GM18868 (cell line): ENCODE data around the gene PTPRM.

Source experiments
- ATAC-seq: cut with Tn5 transposase; IDR thresholded peaks from one replicate; pipeline ENCODE4 v1.9.1; 2021; ENCODE audit warnings: mild to moderate bottlenecking, moderate library complexity; ENCODE audit not compliant: unreplicated experiment

PTPRM gene

DNA sequence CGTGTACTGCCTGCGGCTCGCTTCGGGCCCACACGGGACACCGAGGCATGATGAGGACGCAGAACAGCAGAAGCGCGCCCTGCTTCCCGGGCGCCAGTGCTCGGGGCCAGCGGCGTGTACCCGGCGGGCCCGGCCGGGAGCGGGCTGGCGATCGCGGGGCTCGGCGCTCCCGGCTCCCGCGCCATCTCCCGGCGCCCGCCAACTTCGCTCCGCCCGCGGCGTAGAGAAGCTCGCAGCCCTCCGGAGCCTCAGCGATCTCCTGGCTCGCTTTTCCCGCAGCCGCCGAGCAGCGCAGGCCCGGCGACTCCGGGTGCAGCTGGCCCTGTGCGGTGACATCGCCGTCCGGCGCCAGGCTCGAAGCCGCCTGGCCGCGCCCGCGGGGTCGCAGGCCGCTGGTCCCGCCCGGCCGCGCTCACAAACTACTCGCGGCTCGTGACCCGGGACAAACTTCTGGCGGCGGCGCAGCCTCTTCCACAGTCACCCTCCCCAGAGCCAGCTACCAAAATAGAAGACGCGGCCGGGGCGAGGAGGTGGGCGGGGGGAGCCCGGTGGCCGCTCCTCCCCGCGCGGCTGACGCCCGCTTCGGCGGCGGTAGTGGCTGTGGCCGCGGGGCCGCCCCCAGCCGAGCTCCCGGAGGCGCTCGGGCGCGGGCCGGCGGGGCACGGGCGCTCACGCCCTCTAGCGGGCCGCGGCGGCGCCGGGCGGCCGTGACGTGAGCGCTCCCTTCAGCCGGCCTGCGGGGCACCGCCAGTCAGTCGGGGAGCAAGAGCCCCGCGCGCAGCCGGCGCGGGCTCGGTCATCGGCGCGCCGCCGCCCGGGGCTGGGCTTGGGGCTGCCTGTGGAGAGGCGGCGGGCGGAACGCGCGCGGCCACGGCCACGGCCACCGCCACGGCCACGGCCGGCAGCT lies at the start of gene PTPRM:
Gene PTPRM, plus strand, starts transcription at position 750 of the 907 bp plus-strand sequence. CDS start 503 bp downstream, outside the sequence.
- ATAC-seq, result peak; percentile 93

DNA sequence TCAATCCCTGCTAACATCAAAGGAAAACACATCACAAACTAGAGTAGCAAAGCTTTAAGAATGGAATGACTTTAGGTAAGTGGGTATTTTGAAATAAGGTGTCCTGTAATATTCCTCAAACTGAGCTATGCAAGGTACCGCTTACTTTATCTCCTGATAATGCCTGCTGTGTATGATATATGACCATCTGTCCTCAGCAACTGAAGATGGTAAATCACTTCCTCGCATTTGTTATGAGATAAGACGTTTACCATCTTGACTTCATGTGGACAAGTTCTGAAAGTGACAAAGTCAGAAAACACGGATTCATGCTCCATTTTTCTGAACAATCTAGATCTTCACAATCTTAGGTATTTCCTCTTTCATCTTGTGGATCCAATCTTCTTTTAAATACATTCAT lies 49.3 kb upstream of the PTPRM start:
- ATAC-seq, result no peak

DNA sequence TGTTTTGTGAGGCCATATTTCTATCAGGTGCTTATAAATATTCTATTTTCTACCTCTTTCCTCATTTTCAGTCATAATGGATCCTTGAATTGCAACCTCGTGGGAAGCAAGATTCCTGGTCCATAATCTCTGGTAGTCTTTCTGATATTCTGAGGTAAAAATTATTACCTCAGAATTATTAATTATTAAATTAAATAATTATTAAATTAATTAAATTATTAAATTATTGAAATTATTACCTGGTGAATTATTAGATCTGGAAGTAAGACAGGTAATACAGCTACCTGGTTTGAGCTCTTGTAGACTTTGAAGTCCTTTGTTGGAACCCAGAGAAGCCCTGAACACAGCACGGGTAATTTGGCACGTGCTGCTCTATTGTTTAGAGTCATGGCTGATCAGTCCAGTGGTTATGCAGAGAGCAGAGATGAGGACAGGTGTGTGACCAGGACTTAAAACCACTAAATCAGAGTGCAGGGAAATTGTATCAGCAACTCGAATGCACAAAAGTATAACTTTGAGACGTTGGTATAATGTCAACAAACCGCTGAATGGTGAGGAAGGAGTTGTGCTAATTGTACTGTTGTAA lies 46.8 kb upstream of the PTPRM start:
- no peak for ATAC-seq

DNA sequence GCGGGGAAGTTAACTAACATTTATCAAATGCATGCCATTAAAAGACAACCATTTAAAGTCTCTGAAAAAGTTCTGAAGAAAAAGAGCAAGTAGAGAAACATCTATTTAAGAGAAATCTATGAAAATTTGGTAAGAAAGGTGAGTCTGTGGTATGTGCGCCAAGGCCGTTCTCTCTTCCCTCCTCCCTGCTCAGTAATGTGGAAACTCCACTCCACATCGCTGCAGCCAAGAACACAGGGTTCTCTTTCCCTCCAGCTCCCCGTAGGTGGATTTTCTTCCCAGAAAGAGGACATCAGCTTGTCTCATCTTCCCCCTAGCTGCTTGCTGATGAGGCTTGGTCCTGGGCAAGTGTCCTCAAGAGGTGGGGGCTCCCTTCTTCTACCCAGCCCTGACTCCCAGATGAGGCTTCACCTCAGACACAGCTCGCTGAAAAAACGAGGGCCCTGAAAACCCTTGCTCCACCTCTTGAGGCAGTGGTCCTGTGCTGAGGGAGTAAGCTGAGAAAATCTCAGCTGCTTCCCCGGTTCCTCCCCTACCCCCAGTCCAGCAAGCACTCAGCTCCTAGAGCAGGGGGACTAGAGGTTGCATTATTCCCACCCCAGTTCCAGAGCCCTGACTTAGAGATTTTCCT lies 45.8 kb upstream of the PTPRM start:
- ATAC-seq, result no peak

DNA sequence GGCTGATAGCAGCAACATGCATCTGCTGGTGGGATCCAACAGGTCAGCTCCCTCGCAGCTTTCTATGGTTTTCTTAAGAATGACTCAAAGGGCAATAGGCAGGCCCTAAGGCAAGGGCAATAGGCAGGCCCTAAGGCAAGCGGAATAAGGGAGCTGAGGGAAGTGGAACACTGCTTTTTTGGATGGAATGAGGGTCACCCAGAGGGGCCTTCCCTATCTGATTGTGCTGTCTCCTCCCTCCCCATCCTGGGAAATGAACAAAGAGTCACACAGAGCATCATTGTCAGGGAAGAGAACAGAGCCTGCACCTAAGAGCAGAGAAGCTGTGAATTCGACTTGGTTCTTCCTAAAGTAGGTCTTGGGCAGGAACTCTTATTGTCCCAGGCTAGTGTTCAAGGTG lies 43.3 kb upstream of the PTPRM start:
- no peak for ATAC-seq

DNA sequence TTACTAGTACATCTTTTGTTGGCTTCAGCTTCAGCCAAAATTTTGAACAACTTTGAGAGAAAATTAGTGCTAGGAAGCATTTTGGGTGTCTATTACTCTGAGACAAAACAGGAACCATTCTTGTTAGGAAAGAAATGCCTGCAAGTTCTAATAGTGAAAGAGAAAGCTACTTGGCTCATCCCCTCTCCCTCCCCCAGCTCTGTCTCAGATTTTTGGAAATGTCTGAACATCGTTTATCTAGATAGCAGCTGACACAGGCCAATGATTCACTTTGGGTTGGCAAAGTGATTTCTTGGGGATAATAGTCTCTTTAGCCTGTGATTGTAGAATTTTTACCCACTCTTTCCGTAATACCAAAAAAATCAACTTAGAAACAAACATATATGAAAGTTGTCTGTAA lies 42.3 kb upstream of the PTPRM start:
- ATAC-seq, result no peak

DNA sequence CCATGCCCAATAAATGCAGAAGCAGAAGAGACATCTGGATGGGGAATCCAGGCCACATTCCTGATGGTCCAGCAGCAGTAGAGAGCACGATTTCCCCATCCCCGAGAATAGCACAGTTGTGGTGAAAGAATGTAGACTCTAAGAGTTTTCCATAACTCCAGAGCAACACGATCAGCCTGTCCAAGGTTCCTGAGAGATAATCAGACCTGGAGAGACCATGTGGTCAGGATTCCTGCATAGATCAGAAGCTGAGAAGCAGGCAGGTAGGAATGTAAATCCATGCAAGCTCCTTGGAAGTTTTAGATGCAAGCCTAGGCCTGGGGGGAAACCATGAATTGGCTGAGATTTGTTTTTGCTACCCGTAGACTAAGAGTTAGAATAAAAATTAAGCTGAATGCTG lies 34.2 kb upstream of the PTPRM start:
- ATAC-seq, result no peak

DNA sequence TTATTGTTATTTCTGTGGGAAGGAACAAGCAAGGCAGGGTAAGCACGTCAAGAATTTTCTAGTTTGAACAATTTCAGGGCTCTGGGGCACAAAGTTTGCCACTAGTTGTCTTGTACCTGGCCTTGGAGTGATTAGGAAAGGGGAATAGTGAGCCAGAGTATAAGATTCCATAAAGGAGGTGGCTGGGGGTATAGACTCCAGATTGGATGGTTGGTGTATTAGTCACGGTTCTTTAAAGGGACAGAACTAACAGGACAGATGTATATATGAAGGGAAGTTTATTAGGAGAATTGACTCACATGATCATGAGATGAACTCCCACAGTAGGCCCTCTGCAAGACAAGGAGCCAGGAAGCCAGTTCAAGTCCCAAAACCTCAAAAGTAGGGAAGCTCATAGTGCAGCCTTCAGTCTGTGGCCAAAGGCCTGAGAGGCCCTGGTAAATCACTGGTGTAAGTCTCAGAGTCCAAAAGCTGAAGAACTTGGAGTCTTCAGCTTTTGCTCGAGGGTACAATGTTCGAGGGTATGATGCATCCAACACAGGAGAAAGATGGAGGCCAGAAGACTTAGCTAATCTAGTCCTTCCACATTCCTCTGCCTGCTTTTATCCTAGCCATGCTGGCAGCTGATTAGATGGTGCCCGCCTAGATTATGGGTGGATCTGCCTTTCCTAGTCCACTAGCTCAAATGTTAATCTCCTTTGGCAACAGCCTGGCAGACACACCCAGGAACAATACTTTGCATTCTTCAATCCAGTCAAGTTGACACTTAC lies 31.5 kb upstream of the PTPRM start:
- ATAC-seq, result no peak

DNA sequence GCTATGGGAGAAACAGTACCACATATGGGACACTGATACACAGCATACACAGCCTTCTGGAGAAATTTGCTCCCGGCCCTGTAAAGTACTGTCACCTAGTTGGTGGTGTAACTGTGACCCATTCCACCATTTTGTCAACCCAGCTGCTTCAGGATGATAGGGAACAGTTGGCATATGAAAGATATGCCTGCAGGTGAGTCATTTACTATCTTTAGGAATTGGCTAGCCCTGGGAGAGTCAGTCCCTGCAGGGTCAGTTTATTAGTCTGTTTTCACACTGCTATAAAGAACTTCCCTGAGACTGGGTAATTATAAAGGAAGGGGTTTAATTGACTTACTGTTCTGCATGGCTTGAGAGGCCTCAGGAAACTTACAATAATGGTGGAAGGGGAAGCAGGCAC lies 30.0 kb upstream of the PTPRM start:
- no peak for ATAC-seq

DNA sequence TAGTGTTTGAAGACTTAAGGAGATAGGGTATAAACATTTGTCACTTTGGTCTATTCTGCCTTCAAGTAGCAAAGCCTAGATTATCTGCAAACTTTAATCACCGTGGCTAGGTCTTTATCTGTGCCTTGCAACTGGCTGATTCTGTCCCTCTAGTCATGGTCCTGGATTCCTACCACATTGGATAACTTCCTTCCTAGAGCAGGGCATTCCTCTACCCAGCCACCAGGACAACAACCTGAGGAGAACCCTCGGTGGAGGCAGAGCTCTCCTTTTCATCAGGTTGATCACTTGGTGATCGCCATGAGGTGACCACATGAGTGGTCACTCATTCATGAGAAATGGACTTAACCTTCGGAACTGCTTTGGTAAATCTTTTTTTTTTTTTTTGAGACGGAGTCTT lies 25.3 kb upstream of the PTPRM start:
- no peak for ATAC-seq

DNA sequence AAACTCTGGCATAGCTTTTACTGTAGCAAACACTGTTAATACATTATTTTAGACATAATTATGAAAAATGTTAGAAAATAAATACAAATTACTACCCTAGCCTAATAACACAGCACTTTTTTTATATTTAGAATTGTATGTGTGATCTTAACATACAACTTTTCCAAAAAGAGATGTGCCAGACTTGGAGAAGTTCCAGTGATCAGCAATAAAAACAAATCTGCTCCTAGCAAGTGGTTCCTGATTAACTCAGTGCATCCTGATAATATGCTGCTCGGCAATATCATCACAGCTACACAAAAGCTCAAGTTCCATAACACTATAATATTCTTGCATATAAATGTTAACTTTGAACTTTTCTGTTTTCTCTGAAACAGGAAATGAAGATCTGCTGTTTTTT lies 22.4 kb upstream of the PTPRM start:
- ATAC-seq, result no peak

DNA sequence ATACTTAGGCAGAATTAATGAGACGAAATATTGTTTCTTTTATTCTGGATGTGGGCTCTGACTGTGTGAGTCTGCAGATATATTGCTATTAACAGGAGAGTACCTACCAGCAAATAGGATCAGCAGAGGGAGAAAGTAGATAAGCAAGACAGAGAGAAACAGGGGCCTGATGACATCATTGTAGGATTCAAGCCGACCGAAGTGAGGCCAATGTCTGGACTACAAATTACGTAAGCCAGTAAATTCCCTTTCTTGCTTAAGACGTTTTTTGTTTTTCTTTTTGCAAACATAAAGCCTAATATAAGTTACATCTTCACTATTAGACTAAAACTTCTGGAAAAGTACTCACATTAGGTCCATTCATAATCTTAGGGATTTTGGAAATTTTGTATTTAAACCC lies 21.4 kb upstream of the PTPRM start:
- no peak for ATAC-seq

DNA sequence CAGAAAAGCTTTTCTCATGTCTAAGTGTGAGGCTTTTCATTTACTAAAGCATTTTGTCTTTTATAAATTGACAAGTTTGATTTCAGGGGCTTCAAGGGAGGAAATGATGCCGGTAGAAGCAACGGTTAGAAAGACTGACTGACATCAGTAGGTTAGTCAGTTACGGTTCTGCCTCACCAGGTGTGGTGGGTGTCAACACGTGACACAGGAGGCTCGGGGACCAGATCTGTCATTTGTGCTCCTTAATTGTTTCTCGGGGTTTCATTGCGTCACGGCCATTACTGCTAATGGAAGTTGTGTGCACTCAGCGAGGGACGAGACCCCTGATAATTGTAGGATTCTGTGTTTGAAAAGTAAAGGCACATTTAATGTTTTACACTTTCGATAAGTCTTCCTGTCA lies 18.9 kb upstream of the PTPRM start:
- ATAC-seq, result no peak

DNA sequence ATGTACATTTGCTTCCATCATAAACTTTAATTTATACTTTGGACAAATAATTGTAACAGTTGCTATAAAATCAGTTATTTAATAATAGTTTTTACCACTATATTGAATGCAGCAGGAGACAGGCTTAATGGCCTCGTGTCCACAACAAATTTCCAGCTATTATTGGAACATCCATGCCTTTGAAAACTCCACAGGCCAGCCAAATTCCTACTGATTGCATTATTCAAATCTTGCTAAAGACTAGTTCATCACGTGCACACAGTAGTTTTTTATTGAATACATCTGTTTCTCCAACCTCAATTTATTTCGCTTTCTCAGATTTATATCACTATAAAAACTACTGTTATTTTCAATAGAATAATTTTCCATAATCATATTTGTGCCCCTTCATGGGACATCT lies 18.4 kb upstream of the PTPRM start:
- ATAC-seq, result no peak

DNA sequence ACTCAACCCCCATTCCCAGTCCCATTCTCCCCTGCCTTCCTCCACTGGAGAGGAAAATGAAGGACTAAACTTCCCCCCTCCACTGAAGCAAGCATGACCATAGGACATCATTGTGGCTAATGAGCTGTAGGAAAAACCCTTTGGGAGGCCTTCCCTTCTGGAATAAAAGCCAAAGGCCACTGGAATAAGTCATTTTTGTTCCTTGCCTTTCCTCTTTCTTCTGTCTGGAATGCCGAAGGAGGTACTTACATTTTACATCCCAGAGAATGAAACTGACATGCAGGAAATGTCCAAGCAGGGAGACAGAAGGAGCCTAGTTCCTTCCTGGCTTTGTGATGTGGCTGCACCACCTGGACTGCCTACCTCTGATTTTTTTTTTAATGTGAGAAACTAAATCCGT lies 9.1 kb upstream of the PTPRM start:
- no peak for ATAC-seq

DNA sequence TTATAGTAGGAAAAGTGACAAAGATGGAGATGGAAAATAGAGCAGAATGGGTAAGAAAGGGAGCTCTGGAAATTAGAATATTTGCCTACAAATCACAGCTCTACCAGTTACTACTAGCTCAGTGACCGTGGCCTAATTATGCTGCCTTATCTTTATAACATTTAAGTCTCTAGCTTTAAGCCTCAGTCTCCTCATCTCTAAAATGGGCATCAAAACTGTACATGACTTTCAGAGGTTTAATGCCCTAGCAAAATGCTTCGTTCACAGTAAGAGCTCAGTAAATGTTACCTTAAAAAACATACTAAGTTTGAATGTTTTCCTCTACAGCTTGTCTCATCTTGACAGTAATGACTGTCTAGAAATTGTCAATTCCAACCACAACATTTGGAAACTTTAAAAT lies 8.3 kb upstream of the PTPRM start:
- ATAC-seq, result no peak

DNA sequence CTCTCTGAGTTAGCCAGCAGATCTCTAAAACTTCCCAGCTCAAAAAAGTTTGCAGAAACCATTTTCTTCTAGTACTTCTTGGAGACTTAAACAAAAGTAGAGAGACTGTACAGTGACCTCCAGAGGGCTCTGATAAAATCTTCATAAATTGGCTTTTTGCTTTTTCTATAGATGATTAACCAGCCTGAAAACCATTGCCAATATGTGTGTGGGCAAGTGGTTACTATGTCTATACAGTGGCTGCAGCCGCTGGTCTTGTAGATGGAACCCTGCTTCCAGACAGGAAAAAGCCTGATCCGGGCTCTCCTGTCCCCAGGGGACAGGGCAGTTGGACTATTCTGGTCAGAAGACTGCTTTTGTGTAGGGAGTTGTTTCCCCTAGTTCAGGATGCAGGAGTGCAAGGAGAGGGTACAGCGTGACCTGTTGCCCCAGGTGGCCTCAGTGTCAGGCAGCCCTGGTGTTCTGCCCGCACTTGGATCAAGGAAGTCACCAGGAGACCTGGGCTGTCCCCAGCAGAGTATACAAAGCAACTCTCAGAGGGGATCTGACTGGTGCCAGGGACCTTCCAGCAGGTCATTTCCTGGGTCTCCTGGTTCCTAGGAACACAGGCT lies 7.3 kb upstream of the PTPRM start:
- ATAC-seq, result no peak

DNA sequence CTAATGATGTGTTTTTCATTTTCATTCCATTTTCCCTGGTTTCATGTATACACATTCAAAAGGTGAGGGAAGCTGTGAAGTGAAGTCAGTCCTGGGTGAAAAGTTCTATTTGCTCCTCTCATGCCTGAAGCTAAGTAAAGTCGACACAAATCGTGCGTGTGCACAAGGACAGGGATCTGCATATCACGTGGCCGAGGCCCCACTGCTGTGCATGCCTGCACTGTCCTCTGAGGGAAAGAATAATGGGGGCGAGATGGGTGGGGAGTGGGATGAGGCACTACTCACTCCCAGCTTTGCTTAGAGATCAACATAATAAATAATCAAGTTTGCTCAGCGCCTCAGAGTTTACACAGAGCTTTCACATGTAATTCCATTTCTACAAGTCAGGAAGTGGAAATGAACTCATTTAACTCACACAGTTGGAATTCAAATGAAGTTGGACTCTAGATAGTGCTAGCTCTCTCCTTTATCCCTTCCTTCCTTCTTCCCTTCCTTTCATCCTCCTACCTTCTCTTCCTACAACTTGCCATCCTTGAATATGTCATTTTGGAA lies 5.1 kb upstream of the PTPRM start:
- no peak for ATAC-seq

DNA sequence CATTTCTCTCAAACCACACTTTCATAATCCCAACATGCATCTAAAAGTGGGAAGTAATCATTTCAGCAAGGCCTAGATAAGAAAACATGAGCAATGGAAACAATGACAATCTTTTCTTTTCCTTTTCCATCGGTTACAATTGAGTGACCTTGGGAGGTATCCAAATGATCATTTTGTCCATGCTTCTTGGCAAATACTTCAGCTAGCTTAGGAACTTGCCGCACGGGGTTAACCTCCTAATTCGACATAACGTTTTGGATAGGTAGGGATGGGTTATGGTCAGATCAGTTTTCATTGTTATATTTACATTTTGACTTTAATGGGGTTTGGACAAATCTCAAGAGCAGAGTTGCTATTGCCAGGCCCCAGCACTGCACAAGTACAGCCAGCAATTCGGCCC lies 4.6 kb upstream of the PTPRM start:
- ATAC-seq, result no peak

DNA sequence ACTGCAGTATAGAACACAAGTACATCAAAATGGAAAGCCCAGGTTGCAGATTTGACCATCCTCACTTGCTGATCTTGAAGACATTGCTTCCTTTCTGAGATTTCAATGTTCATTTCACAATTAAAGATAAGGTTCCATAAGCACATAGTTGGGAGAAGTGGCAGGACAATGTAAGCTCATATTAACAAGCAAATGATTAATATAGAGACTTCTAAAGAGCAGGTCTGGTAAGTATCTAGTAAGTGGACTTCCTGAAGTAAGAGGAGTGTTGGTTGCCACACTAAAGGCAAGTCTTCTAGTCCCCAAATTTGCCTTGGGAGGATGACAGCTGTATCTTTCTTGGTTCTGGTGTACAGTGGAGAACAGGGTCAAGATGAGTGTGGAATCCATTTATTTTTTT lies 1.4 kb upstream of the PTPRM start:
- no peak for ATAC-seq

DNA sequence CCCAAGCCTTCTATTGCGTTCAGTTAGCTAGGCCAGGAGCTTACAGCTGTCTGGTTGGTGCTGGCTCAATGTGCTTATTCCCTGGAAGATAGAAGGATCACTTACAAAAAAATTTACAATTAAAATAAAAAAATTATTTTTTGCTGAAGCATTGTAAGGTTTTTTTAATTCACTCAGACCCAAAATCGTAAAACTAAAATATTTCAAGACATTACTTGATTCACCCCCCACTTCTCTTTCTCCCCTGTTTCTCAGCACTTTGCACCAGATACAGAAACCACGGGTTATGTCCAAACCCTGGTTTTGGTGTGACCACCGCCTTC lies 911 bp upstream of the PTPRM start:
- ATAC-seq, result no peak
